Lung (tissue), 12 donors: ENCODE data around the gene BATF. TPM values are rescaled to one million over a fixed set of nuclear protein-coding genes. Genes with fewer than 3 reads are reported as not detected.

Source experiments
- ATAC-seq: fragments of 200-7000 bp; cut with Tn5 transposase; one replicate; pipeline ENCODE4 v1.9.1; 2020; ENCODE audit warnings: moderate number of reproducible peaks; ENCODE audit not compliant: insufficient read depth, low FRiP score
- DNase-seq, 3 donors: peaks; one replicate each; pipeline ENCODE4 v3.0.0-alpha.2; 2013 to 2017
- H3K27ac ChIP-seq, 2 donors: one replicate each; pipeline ENCODE4 v1.5.1; 2013; ENCODE audit warnings: mild to moderate bottlenecking in 2 of 2, moderate library complexity in 2 of 2, control low read depth in 1 of 2, inconsistent platforms in 1 of 2, low read depth in 1 of 2, low read length in 1 of 2
- H3K27me3 ChIP-seq, 3 donors: one replicate each; pipeline ENCODE4 v1.5.1; 2013; ENCODE audit warnings: low read length in 2 of 3; ENCODE audit not compliant: control insufficient read depth in 3 of 3, insufficient read depth in 3 of 3
- H3K36me3 ChIP-seq, 4 donors: one replicate each; pipeline ENCODE4 v1.5.1; 2013; ENCODE audit warnings: low read length in 4 of 4, mild to moderate bottlenecking in 1 of 4, moderate library complexity in 1 of 4; ENCODE audit not compliant: control insufficient read depth in 4 of 4, insufficient read depth in 4 of 4
- H3K4me1 ChIP-seq, 5 donors: one replicate each; pipeline ENCODE4 v1.5.1; 2013; ENCODE audit warnings: low read length in 5 of 5, mild to moderate bottlenecking in 2 of 5, moderate library complexity in 1 of 5; ENCODE audit not compliant: control insufficient read depth in 5 of 5, insufficient read depth in 5 of 5
- H3K4me3 ChIP-seq: one replicate; pipeline ENCODE4 v1.5.1; 2013; ENCODE audit warnings: mild to moderate bottlenecking, control low read depth, moderate library complexity
- H3K9ac ChIP-seq, 2 donors: one replicate each; pipeline ENCODE4 v1.5.1; 2013; ENCODE audit warnings: low read length in 2 of 2, control low read depth in 1 of 2; ENCODE audit not compliant: insufficient read depth in 1 of 2
- H3K9me3 ChIP-seq, 4 donors: one replicate each; pipeline ENCODE4 v1.5.1; 2013; ENCODE audit warnings: low read length in 3 of 4, mild to moderate bottlenecking in 1 of 4, moderate library complexity in 1 of 4; ENCODE audit not compliant: control insufficient read depth in 4 of 4, insufficient read depth in 3 of 4
- CTCF ChIP-seq: IDR thresholded peaks from 2 replicates; pipeline ENCODE4 v1.5.1; 2012; ENCODE audit warnings: mild to moderate bottlenecking; ENCODE audit errors: control extremely low read depth, extremely low read depth
- WGBS, 2 donors: extraction: QIAGEN DNeasy Blood & Tissue Kit; methylation state at CpG; one replicate each; pipeline ENCODE4 v1.1.7; 2013; 5-methylcytosine and 5-hydroxymethylcytosine counted together
- polyA plus RNA-seq, 2 donors: library from polyadenylated mRNA; stranded (reverse); fragments of 200-250 nt; gene quantifications; one replicate each; pipeline ENCODE4 v1.2.1, GENCODE V29; 2013
- total RNA-seq, 2 donors: library from RNA; depleted of rRNA in 1 of 2; stranded (reverse); fragments of >200 nt in 1 of 2; gene quantifications; one replicate each; pipeline ENCODE4 v1.2.1, GENCODE V29; 2014 to 2021
- donor health status: control.
- donor health status: control.
- donor health status: Bipolar disorder and iron deficiency.
- donor health status: healthy.
- donor health status: DM: yes; HTN: yes; CAD: no.

BATF gene
- total and polyA plus RNA-seq, 4 donors = 7.4 to 74.3 (median 11.7) TPM

GRCh38 chr14:75542588-75543091, 20.4 kb downstream of the BATF start:
- DNase-seq (peak; percentile 56 to 68 (median 61)), ATAC-seq (peak; percentile 97)
- Histone ChIP-seq H3K4me1 (peaks cover 0 to 10% (median 0%) of the 10 kb centered on the region in 5 donors), H3K9me3 (no peaks in the 10 kb centered on the region), H3K27ac (peak overlapping the region in 1 of 2 donors; percentile 92), H3K9ac (no peak overlapping the region), H3K27me3 (no peaks in the 10 kb centered on the region), H3K36me3 (peaks cover 0 to 3% (median 0%) of the 10 kb centered on the region in 4 donors), H3K4me3 (no peak overlapping the region)
- 10 to 11% methylated on average over 9 to 10 of the region's 10 CpGs for WGBS, 2 donors
- TF ChIP-seq CTCF = no peak

- WGBS, 2 donors = 17 to 43% methylated on average over 4 of the region's 4 CpGs
- H3K27ac ChIP-seq = peak overlapping the region in 1 of 2 donors; percentile 92
- no peaks in the 10 kb centered on the region for H3K9me3 ChIP-seq
- H3K36me3 ChIP-seq = peaks cover 0 to 3% (median 0%) of the 10 kb centered on the region in 4 donors
- H3K4me3 ChIP-seq = no peak overlapping the region
- DNase-seq = no peak
- no peaks in the 10 kb centered on the region for H3K27me3 ChIP-seq
- ATAC-seq = no peak
- peaks cover 0 to 10% (median 0%) of the 10 kb centered on the region in 5 donors for H3K4me1 ChIP-seq
- TF ChIP-seq CTCF = no peak
- no peak overlapping the region for H3K9ac ChIP-seq
Observed at GRCh38 chr14:75543253-75543652, 21.0 kb downstream of the BATF start.

DNA sequence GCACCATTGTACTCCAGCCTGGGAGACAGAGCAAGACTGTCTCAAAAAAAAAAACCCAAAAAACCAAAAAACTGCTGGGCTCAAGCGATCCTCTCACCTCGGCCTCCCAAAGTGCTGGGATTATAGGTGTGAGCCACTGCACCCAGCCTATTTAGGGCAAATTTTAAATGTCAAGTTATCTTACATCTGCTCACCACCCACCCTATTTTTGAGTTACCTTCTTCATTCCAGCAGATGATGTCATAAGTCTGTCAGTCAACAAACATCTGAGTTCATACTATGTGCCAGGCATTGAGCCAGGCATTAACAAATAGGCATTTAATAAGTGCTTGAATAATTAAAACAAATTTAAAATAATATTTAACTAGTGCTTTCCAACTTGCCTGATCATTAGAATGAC, 21.5 kb downstream of the BATF start:
- Histone ChIP-seq H3K4me3 (no peak overlapping the region), H3K36me3 (peaks cover 0 to 3% (median 0%) of the 10 kb centered on the region in 4 donors), H3K27me3 (no peaks in the 10 kb centered on the region), H3K4me1 (peaks cover 0 to 10% (median 0%) of the 10 kb centered on the region in 5 donors), H3K9me3 (no peaks in the 10 kb centered on the region), H3K9ac (no peak overlapping the region), H3K27ac (no peak overlapping the region)
- 79 to 98% methylated on average over 2 of the region's 2 CpGs for WGBS, 2 donors
- ATAC-seq (no peak), DNase-seq (no peak)
- no peak for TF ChIP-seq CTCF

DNA sequence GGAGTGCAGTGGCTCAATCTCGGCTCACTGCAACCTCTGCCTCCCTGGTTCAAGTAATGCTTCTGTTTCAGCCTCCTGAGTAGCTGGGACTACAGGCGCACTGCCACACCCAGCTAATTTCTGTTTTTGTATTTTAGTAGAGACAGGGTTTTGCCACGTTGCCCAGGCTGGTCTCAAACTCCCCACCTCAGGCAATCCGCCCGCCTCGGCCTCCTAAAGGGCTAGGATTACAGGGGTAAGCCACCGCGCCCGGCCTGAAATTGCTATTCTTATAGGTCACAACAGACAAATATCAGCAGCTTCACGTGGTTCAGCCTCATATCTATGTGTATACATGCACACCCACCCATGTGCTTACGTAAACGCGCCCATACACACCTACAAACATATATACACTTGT, 23.6 kb downstream of the BATF start:
- TF ChIP-seq CTCF = no peak
- ATAC-seq (no peak), DNase-seq (no peak)
- Histone ChIP-seq H3K9ac (no peak overlapping the region), H3K27ac (no peak overlapping the region), H3K4me3 (no peak overlapping the region), H3K36me3 (peaks cover 0 to 3% (median 0%) of the 10 kb centered on the region in 4 donors), H3K9me3 (no peaks in the 10 kb centered on the region), H3K27me3 (no peaks in the 10 kb centered on the region), H3K4me1 (peaks cover 0 to 10% (median 0%) of the 10 kb centered on the region in 5 donors)
- WGBS, 2 donors = 93 to 96% methylated on average over 13 of the region's 13 CpGs
